GM03348 (cell line): ENCODE measurements around the gene FAM98C.
"Not testable (repeated sequence)": the region's sequence is repeated elsewhere in the genome, so short reads cannot be mapped to it uniquely, and the experiment has no call there.

ENCODE experiments used
- DNase-seq: peaks from one replicate; pipeline ENCODE4 v3.0.0; 2012; ENCODE audit warnings: low spot score

FAM98C gene

DNA sequence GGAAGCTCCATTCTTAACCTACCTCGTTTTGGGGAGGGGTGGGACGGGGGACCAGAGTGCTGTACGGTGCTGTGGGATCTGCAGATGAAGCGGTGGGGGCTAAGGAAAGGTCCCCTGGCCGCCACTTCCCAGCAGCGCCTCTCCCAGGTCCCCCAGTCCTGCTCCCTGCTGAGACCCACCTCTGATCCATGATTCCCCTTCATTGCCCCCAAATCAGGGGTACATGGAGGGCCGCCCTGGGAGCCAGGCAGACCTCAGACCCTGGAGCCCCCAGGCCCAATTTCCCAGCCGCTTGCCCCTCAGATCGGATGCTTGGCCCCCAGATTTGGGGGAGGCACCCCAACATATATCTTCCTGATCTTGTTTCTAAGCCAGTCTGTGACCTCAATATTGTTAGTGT is 3.8 kb upstream of the FAM98C start:
- no peak for DNase-seq

DNA sequence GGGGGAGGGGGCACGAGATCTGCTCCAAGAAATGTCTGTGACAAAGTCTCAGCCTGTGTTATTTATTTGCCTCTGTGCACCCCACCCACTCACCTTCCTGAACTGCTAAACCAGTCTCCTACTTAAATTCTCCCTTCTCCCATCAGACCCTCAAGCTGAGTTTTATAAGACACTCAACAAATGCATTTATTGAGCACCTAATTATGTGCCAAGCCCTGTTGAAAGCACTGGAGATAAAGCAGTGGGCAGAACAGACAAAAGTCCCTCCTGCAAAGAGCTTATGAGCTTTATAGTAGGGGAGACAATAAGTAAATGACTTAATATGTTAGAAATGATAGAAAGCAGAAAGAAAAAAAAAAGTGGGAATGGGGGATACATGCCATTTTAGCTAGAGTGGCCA is 3.4 kb upstream of the FAM98C start:
- no peak for DNase-seq

DNA sequence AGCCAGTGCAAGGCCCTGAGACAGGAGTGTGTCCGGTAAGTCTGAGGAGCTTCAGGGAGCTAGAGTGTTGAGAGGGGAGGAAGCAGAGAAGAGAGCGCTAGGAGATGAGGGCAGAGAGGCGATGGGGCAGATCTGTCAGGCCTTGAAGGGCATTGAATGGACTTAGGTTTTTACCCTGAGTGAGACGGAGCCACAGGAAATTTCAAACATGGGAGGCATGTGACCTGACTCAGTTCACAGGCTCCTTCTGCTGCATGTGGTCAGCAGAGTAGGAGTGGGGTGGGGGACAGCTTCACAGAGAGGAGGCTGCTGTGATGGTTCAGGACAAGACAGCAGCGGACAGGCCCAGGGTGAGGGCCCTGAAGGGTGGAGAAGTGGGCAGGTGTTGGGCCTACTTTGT is 2.5 kb upstream of the FAM98C start:
- no peak for DNase-seq

DNA sequence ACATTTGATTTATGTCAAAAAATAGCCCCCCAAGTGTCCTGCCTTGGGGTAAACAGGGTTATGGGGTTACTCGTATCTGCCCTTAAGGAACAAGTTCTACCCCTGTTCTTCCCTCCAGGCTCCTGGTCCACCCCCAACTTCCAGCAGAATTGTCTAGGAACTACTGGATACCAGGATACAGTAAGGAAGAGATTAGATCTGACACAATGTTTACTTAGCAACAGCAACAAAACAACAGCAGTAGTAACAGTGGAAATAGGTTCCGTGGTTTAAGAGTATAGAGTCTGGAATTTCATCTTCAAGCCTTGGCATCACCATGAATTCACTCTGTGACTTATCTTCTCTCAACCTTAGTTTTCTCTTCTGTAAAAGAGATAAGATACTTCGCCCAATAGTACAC is 1.7 kb upstream of the FAM98C start:
- no peak for DNase-seq

DNA sequence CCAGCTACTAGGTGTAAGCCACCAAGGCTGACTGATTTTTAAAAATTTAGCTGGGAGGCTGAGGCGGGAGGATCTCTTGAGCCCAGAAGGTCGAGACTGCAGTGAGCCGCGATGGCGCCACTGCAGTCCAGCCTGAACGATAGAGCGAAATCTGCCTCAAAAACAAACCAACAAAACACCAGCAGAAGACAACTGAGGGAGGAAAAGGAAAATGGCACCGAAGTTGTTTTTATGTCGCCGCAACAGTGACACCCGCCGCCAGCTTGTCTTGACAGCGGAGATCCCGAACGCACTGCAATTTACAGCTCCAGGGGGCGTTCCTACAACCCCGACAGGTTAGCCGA is 298 bp upstream of the FAM98C start:
- no peak for DNase-seq

DNA sequence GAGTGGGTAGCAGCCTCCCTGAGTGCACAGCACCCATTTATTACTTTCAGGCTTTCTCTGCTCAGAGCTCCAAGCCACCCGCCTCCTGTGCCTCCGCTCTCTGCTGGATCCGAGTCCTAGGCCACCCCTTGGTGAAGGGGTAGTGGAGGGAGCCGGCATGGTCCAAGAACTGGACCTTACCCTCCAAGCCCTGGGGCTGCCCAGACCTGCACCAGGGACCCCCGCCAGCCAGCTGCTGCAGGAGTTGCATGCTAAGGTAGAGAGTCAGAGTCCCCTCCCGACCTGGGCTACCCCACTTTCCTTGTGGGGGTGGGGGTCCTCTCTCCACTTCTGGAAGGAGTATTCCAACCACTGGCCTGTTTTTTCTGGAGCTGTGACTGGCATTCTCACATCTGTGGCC is 2.0 kb downstream of the FAM98C start:
- no peak for DNase-seq

DNA sequence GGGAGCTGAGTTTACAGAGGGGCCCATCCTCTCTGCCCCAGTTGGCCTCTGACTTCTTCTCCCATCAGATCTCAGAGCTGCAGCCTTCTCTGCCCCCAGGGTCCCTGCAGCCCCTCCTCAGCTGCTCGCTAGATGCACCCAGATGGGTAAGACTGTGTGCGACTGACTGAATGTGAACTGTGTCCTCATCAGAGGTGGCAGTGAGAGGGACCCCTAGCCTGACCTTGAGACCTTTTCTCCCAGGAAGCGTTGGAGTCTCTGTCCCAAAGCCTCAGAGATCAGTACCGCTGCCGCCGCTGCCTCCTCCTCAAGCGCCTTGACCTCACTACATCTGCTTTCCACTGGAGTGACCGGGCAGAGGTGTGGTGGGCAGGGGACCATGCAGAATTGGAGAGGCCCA is 2.4 kb downstream of the FAM98C start:
- no peak for DNase-seq

DNA sequence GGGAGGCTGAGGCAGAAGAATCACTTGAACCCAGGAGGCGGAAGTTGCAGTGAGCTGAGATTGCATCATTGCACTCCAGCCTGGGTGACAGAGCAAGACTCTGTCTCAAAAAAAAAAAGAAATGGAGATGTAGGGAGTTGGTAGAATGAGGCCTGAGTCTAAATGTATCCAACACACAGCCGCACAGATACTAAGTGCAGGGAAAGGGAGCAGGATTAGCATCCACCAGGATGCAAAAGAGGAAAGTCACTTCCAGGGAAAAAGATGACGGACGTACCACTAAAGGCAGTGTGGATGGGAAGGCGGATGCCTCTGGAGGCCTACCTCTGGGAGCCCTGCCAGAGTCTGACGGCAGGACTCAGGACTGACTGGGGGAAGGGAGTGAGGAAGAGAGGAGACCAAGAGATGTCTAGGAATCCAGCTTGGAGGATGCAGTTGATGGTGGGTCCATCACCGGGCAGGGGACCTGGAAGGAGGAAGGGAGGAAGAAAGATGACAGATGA is 6.8 kb downstream of the FAM98C start:
- peak; percentile 58 for DNase-seq

DNA sequence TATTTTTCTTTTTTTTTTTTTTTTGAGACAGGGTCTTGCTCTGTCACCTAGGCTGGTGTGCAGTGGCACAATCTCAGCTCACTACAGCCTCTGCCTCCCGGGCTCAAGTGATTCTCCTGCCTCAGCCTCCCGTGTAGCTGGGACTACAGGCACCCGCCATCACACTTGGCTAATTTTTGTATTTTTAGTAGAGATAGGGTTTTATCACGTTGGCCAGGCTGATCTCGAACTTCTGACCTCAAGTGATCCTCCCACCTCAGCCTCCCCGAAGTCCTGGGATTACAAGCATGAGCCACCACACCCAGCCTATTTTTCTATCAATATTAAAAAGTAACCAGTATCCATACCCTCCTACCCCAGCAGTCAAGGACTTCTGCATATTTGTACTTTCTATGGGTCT is 7.5 kb downstream of the FAM98C start:
- DNase-seq, result not testable (repeated sequence)

DNA sequence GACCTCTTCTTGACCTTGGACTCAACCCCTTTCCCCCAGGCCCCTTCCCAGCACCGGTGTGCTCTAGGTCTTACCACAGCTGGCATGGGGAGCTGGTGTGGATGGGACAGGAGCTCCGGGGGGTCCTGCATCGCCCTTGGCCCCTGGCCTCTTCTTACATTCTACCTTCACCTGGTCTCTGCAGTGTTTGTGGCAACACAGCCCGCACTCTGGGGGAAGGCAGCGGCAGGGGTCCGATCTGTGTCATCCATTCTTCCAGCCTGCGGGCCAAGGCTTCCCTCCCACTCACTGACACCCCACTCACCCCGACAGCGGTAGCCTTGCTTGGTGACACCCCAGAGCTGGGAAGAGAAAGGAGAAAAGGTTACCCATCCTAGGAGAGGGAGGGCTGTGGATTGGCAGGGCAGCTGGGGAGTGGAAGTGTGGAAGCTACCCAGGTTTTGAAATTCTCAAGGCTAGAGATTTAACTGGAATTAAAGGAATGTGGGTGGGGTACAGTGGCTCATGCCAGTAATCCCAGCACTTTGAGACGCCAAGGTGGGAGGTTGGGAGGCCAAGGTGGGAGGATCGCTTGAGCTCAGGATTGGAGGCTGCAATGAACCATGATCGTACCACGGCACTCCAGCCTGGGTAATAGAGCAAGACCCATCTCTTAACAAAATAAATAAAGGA is 8.3 kb downstream of the FAM98C start:
- DNase-seq, result no peak

DNA sequence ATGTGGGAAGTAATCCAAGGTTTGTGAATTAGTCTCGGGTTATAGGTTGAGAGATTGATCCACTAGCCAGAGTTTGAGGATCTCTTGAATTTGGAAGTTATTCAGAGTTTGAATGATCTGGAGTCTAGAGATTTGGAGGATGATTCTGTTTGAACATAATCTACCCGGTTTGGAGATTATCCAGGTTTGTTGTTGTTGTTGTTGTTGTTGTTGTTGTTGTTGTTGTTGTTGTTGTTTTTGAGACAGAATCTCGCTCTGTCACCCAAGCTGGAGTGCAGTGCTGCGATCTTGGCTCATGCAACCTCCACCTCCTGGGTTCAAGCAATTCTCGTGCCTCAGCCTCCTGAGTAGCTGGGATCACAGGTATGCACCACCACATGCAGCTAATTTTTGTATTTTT is 9.0 kb downstream of the FAM98C start:
- not testable (repeated sequence) for DNase-seq

DNA sequence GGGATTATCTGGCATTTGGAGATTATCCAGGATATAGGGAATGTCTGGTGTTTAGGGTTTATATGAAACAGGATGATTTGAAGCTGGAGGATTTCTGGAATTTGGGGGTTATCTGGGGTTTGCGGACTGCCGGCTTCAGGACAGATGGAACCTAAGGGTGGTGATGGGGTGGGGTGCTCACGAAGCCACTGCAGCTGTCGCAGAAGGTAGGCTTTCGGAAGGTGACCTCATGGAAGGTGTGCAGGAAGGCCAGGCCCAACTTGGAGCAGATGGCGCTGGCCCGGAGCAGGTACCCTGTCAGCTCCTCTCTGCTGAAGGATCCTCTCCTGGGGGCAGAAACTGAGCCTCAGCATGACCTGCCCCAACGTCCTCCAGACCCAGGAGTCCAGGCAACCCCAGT is 9.6 kb downstream of the FAM98C start:
- no peak for DNase-seq

DNA sequence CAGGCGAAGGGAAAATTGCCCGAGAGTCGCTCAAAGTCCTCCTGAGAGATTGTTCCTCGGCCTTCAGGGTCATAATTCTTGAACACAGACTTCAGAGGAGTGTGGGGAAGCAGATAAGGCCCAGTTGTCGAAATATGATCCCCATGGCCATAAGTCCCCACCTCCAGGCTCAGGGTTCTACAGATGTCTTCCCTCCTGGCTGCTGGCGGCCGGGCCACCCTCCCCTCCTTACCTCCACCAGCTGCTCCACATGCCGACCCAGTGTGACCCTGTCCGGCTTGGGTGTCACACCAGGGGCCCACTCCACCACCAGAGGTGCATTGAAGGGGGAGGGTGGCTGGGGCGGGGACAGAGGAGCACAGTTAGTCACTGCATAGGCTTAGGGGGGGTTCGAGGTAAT is 10.1 kb downstream of the FAM98C start:
- DNase-seq, result no peak

DNA sequence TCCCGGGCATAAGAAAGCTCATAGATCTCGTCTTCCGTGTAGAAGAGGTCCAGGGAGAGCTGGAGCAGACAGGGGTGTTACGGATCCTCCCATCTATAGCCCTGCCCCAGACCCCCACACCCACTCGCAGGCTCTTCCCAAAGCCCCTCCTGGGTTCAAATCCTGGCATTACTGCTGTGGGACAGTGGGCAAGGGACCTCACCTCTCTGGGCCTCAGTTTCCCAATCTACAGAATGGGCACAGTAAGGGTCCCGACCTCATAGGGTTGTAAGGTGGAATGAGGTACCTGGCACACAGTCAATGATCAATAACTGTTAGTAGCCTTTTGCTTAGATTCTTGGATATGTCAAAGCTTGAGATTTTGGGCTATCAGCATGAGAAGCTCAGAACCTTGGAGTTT is 10.5 kb downstream of the FAM98C start:
- DNase-seq, result no peak

DNA sequence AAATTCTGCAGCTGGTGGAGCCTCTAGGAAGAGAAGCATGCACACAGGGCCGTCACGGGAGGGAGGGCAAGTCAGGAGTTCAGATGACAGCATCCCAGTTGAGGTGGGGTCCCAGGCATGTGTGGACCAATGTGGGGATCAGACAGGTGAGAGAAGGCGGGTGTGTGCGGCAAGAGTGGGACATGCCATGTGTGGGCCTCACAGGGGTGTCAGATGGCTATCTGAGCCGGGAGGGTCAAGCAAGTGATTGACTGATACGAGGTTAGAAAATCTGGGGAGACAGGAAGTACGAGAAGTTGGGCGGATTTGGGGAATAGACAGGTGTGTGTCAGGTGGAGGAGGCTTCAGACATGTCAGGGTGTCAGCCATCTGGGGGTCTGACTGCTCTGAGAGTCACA is 14.3 kb downstream of the FAM98C start:
- DNase-seq, result no peak

DNA sequence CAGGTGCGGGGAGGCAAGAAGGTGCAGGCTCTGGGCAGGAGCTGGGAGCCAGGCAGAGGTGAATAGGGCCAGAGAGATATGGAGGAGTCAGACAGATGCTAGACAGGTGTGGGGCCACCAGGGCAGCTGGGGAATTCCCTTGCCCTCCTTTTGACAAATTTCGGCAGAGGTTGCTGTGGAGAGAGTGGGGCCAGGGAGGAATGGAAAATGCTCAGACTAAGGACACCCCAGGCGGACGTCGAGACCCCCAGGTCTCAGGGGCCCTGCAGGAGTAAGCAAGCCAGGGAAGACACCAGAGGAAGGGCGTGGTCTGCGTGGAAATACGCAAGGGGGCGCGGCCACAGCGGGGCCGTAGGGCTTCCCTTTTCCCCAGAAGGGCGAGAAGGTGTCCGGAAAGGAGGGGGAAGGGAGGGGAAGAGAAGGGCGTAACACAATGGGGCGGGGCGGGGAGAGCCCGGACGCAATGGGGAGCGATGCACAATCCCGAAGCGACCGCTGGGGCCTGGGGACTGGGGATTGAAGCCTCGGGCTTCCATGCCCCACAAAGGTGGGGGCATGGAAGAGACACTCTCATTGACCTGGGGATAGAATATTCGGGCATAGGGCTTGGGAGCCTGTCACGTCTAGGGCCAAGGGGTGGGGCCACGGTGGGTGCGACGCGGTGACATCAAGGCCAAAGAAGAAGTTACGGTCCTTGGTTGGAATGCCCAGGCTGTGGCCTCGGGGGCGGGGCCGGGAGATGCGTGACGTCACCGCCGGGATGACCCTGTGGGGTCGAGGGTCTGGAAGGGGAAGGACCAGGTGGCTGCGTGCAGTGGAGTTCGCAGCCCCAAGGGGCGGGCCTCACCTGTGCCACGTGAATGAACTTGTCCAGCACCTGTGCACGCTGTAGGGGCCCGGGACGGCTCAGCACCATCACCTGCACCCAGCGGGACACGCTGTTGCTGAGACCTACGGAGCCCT is 14.9 kb downstream of the FAM98C start:
- DNase-seq, result peak; percentile 45

DNA sequence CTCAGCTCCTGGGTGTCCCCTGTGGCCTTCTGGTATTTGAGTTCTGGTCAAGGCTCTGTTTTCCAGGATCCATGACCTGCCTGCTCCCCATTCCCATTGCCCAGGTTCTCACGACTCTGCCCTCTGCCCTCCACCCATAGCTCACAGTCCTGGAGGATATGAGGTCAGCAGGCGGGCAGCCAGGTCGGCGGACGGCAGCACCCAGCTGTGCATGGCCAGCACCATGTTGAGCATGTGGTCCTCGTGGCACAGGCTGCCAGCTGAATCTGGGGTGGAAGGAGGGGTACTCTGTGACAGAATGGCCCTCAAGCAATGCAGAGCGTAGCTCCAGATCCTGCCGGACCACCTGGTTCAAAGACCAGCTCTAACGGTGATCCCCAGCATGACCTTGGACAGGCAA is 18.0 kb downstream of the FAM98C start:
- DNase-seq, result no peak

DNA sequence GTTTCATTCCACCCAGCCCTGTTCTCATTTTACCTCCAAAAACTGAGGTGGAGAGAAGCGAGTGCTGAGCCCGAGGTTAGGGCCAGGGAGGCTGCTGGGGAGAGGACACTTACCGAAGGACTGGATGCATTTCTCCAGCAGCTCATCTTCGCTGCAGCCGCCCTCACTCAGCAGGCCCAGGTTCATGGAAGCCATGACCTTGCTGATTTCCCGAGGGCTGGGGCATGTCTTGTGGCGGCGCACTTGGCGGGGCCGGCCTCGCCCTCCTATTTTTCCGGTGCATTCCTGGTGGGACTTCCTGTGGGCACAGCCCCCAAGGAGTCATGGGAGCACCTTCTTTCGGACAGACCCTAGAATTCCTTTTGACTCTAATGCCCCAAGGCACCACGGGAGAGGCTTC is 19.0 kb downstream of the FAM98C start:
- DNase-seq, result no peak

DNA sequence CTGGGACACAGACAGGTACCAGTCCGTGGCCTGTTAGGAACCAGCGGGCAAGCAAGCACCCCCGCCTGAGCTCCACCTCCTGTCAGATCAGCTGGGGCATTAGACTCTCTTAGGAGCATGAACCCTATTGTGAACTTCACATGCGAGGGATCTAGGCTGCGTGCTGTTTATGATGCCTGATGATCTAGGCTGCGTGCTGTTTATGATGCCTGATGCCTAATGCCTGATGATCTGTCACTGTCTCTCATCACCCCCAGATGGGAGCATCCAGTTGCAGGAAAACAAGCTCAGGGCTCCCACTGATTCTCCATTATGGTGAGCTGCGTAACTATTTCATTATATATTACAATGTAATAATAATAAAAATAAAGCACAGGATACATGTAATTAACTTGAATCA is 19.5 kb downstream of the FAM98C start:
- DNase-seq, result no peak

DNA sequence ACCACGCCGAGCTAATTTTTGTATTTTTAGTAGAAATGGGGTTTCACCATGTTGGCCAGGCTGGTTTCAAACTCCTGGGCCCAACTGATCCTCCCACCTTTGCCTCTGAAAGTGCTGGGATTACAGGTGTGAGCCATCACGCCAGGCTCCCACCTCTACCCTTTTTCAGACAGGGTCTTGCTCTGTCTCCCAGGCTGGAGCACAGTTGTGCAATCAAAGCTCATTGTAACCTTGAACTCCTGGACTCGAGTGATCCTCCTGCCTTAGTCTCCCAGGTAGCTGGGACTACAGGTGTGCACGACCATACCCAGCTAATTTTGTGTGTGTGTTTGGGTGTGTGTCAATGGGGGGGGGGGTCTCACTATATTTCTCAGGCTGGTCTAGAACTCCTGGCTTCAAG is 21.4 kb downstream of the FAM98C start:
- no peak for DNase-seq

DNA sequence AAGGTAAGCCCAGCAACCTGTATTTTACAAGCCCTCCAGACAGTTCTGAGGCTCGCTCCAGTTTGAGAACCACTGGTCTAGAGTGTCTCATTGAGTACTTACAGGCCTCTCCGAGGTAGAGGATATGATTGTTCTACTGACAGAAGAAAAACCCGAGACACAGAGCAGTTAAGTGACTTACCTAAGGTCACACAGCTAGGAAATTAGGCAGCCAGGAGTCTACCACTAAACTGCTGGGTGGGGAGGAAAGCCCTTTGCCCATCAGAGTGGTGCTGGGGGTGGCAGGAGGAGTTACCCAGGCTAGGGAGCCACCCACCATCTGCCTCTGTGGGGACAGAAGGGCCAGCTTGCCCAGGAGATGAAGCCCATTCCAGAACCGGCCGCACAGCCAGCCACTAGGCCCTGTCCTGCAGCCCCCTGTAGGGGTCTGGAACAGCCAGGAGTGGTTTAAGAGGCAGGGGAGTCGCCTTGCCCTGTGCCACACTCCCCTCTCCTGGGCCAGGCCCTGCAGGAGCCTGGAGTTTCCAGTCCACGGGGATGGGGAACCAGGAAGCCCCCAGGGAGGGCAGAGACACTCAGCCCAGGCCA is 22.4 kb downstream of the FAM98C start:
- no peak for DNase-seq

DNA sequence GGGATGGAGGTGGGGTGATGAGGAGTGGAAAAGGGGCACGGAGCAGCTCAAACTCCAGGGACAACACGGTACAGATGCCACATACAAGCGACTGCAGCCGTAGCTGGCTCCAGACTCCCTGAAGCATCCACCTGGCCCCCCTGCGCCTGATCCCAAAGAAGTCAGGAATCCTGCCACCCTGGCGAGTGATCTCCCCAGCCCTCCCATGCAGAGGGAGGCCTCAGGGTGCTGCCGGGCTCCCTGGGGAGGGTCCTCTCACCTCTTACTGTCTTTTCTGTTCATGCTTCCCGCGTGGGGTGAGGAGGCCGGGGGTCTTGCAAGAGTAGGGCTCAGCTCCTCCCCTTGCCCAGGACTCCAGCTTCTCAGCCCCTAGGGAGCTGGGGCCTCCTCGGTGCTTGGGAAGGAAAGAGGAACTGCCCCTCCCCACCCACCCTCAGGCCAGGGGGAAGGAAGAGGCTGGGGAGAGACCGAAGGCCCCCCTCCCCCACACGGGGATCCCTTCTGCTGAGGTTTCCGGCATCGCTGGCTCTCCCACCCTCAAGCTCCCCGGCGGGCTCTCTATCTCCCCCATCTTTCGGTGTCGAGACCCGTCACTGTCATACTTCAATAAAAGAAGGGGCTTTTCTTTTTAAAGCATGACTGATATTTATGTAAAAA is 23.0 kb downstream of the FAM98C start, which contains the start of gene RASGRP4:
Gene RASGRP4, minus strand, starts transcription at position 410 of the 657 bp plus-strand sequence. Its CDS starts 128 bp downstream, at position 282.
- no peak for DNase-seq
